Activated naive CD4-positive, alpha-beta T cell treated with anti-CD3 and anti-CD28 coated beads for 36 hours (primary cell): Measurements from ENCODE around the gene KCTD18. TPM values are rescaled to one million over a fixed set of nuclear protein-coding genes. Genes with fewer than 3 reads are reported as not detected.

Experiments used
- CTCF ChIA-PET: fragments of 350-600 bp; sonication (Branson Sonifier 250); formaldehyde crosslinking; loops from one replicate; lab custom pipeline; 2021; ENCODE audit warnings: antibody characterized with exemption; lab: Charles Lee
- DNase-seq: peaks from one replicate; pipeline ENCODE4 v3.0.0-alpha.2; 2020
- H3K27ac Mint-ChIP-seq: one replicate; pipeline ENCODE4 v1.8.0; 2021; ENCODE audit warnings: mild to moderate bottlenecking, mixed read lengths
- H3K27me3 Mint-ChIP-seq: one replicate; pipeline ENCODE4 v1.8.0; 2021; ENCODE audit warnings: low read depth, mixed read lengths
- H3K36me3 Mint-ChIP-seq: one replicate; pipeline ENCODE4 v1.8.0; 2021; ENCODE audit warnings: low read depth, mixed read lengths
- H3K4me1 Mint-ChIP-seq: one replicate; pipeline ENCODE4 v1.8.0; 2021; ENCODE audit warnings: low read depth, mixed read lengths
- H3K4me3 Mint-ChIP-seq: one replicate; pipeline ENCODE4 v1.8.0; 2021; ENCODE audit warnings: mild to moderate bottlenecking, moderate library complexity, mixed read lengths
- H3K9me3 Mint-ChIP-seq: one replicate; pipeline ENCODE4 v1.8.0; 2021; ENCODE audit warnings: mixed read lengths
- intact Hi-C: fragments of 100-400 bp; cut with micrococcal nuclease; formaldehyde crosslinking; loops from one replicate; pipeline ENCODE4 v1.15.1; 2023
- total RNA-seq, 2 experiments: library from RNA; stranded (reverse); gene quantifications; one replicate each; pipeline ENCODE4 v1.2.3, GENCODE V29; 2021

KCTD18 gene
- total RNA-seq, 2 experiments from 2014 or later = 8.7 to 10.0 TPM

GRCh38 chr2:200515155-200515554 is 5.3 kb upstream of the KCTD18 start:
- no peak for DNase-seq
- Mint-ChIP-seq H3K4me3 (no peak overlapping the region), H3K36me3 (no peaks in the 10 kb centered on the region), H3K9me3 (no peaks in the 10 kb centered on the region), H3K4me1 (peaks cover 3% of the 10 kb centered on the region), H3K27me3 (no peaks in the 10 kb centered on the region), H3K27ac (peak overlapping the region; percentile 7)
- intact Hi-C loops = loop anchor here (1.0 kb wide), 1 partner anchor 10 kb away; no protein-coding TSS in a partner anchor
- CTCF ChIA-PET = interaction anchor here (0.7 kb wide), 1 partner anchor 1248 kb away, joined by 3 read pairs; no protein-coding TSS in a partner anchor

- intact Hi-C loops = loop anchor here (1.0 kb wide), 1 partner anchor 43 kb away; no protein-coding TSS in a partner anchor
- Mint-ChIP-seq H3K36me3 (peaks cover 3% of the 10 kb centered on the region), H3K4me3 (peak overlapping the region; percentile 94), H3K27me3 (no peaks in the 10 kb centered on the region), H3K27ac (peak overlapping the region; percentile 79), H3K9me3 (no peaks in the 10 kb centered on the region), H3K4me1 (peaks cover 16% of the 10 kb centered on the region)
- no peak for DNase-seq
- CTCF ChIA-PET = interaction anchor here (1.1 to 2.0 kb wide), 5 partner anchors 12 to 284 kb away, joined by 3 to 8 read pairs (median 4); partner anchors contain the start of gene SGO2
Observed at GRCh38 chr2:200509235-200509611, 645 bp downstream of the KCTD18 start.

- intact Hi-C loops = no loop called here
- H3K36me3 Mint-ChIP-seq = peaks cover 13% of the 10 kb centered on the region
- peaks cover 2% of the 10 kb centered on the region for H3K9me3 Mint-ChIP-seq
- no peak for DNase-seq
- no peaks in the 10 kb centered on the region for H3K27me3 Mint-ChIP-seq
- no peak overlapping the region for H3K27ac Mint-ChIP-seq
- CTCF ChIA-PET = interaction anchor here (1.1 kb wide), 1 partner anchor 197 kb away, joined by 3 read pairs; no protein-coding TSS in a partner anchor
- H3K4me1 Mint-ChIP-seq = peaks cover 16% of the 10 kb centered on the region
- H3K4me3 Mint-ChIP-seq = no peak overlapping the region
Observed at GRCh38 chr2:200507179-200507578, 2.7 kb downstream of the KCTD18 start.

GRCh38 chr2:200506679-200507078 is 3.2 kb downstream of the KCTD18 start:
- no peak for DNase-seq
- Mint-ChIP-seq H3K4me3 (no peak overlapping the region), H3K9me3 (peaks cover 2% of the 10 kb centered on the region), H3K4me1 (peaks cover 16% of the 10 kb centered on the region), H3K27ac (no peak overlapping the region), H3K36me3 (peaks cover 16% of the 10 kb centered on the region), H3K27me3 (no peaks in the 10 kb centered on the region)
- intact Hi-C loops = no loop called here
- CTCF ChIA-PET = no interaction called here

- Mint-ChIP-seq H3K27ac (no peak overlapping the region), H3K27me3 (no peaks in the 10 kb centered on the region), H3K4me3 (no peak overlapping the region), H3K36me3 (peaks cover 15% of the 10 kb centered on the region), H3K4me1 (peaks cover 4% of the 10 kb centered on the region), H3K9me3 (peaks cover 2% of the 10 kb centered on the region)
- DNase-seq = no peak
- intact Hi-C loops = no loop called here
- CTCF ChIA-PET = interaction anchor here (0.7 kb wide), 2 partner anchors 11 to 636 kb away, joined by 3 read pairs; no protein-coding TSS in a partner anchor
Observed at GRCh38 chr2:200502196-200502595, 7.7 kb downstream of the KCTD18 start.

- no peaks in the 10 kb centered on the region for H3K4me1 Mint-ChIP-seq
- H3K27ac Mint-ChIP-seq = no peak overlapping the region
- peaks cover 16% of the 10 kb centered on the region for H3K36me3 Mint-ChIP-seq
- intact Hi-C loops = no loop called here
- H3K4me3 Mint-ChIP-seq = no peak overlapping the region
- H3K27me3 Mint-ChIP-seq = no peaks in the 10 kb centered on the region
- CTCF ChIA-PET = interaction anchor here (1.2 to 2.0 kb wide), 5 partner anchors 12 to 344 kb away, joined by 3 to 10 read pairs (median 5); no protein-coding TSS in a partner anchor
- H3K9me3 Mint-ChIP-seq = peaks cover 2% of the 10 kb centered on the region
- DNase-seq = no peak
Observed at GRCh38 chr2:200498402-200499162, 11.3 kb downstream of the KCTD18 start.

- Mint-ChIP-seq H3K9me3 (no peaks in the 10 kb centered on the region), H3K4me3 (no peak overlapping the region), H3K27me3 (no peaks in the 10 kb centered on the region), H3K4me1 (no peaks in the 10 kb centered on the region), H3K27ac (no peak overlapping the region), H3K36me3 (peaks cover 9% of the 10 kb centered on the region)
- no peak for DNase-seq
- intact Hi-C loops = no loop called here
- CTCF ChIA-PET = interaction anchor here (1.0 to 2.0 kb wide), 2 partner anchors 13 kb away, joined by 3 to 10 read pairs; partner anchors contain the start of gene KCTD18
Observed at GRCh38 chr2:200496696-200497095, 13.2 kb downstream of the KCTD18 start.

- Mint-ChIP-seq H3K27ac (no peak overlapping the region), H3K4me3 (no peak overlapping the region), H3K4me1 (no peaks in the 10 kb centered on the region), H3K36me3 (peaks cover 23% of the 10 kb centered on the region), H3K27me3 (no peaks in the 10 kb centered on the region), H3K9me3 (no peaks in the 10 kb centered on the region)
- intact Hi-C loops = no loop called here
- no peak for DNase-seq
- CTCF ChIA-PET = interaction anchor here (0.9 to 2.2 kb wide), 5 partner anchors 8 to 241 kb away, joined by 3 to 18 read pairs (median 4); no protein-coding TSS in a partner anchor
Observed at GRCh38 chr2:200494048-200494447, 15.8 kb downstream of the KCTD18 start.

- no peaks in the 10 kb centered on the region for H3K4me1 Mint-ChIP-seq
Observed at GRCh38 chr2:200492656-200493055, 17.2 kb downstream of the KCTD18 start.

GRCh38 chr2:200490001-200490400 is 19.9 kb downstream of the KCTD18 start:
- no peak for DNase-seq
- Mint-ChIP-seq H3K27ac (no peak overlapping the region), H3K9me3 (no peaks in the 10 kb centered on the region), H3K36me3 (peaks cover 22% of the 10 kb centered on the region), H3K4me1 (no peaks in the 10 kb centered on the region), H3K27me3 (no peaks in the 10 kb centered on the region), H3K4me3 (no peak overlapping the region)
- CTCF ChIA-PET = no interaction called here
- intact Hi-C loops = no loop called here

More at GRCh38 chr2:200492656-200493055, 17.2 kb downstream of the KCTD18 start:
- H3K9me3 Mint-ChIP-seq = no peaks in the 10 kb centered on the region
- no peak for DNase-seq
- H3K4me3 Mint-ChIP-seq = no peak overlapping the region
- no peak overlapping the region for H3K27ac Mint-ChIP-seq
- intact Hi-C loops = no loop called here
- peaks cover 23% of the 10 kb centered on the region for H3K36me3 Mint-ChIP-seq
- CTCF ChIA-PET = interaction anchor here (2.1 to 2.2 kb wide), 2 partner anchors 9 to 11 kb away, joined by 10 to 18 read pairs; no protein-coding TSS in a partner anchor
- no peaks in the 10 kb centered on the region for H3K27me3 Mint-ChIP-seq

GRCh38 chr2:200488169-200488568 is 21.7 kb downstream of the KCTD18 start:
- Mint-ChIP-seq H3K4me3 (no peak overlapping the region), H3K36me3 (peaks cover 22% of the 10 kb centered on the region), H3K9me3 (no peaks in the 10 kb centered on the region), H3K4me1 (no peaks in the 10 kb centered on the region), H3K27me3 (no peaks in the 10 kb centered on the region), H3K27ac (no peak overlapping the region)
- intact Hi-C loops = no loop called here
- CTCF ChIA-PET = no interaction called here
- no peak for DNase-seq

- Mint-ChIP-seq H3K36me3 (peaks cover 15% of the 10 kb centered on the region), H3K9me3 (no peaks in the 10 kb centered on the region), H3K27ac (no peak overlapping the region), H3K4me3 (no peak overlapping the region), H3K4me1 (no peaks in the 10 kb centered on the region), H3K27me3 (no peaks in the 10 kb centered on the region)
- CTCF ChIA-PET = interaction anchor here (0.6 to 4.2 kb wide), 7 partner anchors 10 to 506 kb away, joined by 3 to 23 read pairs (median 4); no protein-coding TSS in a partner anchor
- DNase-seq = no peak
- intact Hi-C loops = no loop called here
Observed at GRCh38 chr2:200486529-200486928, 23.3 kb downstream of the KCTD18 start.
